ENCODE data around the gene ZNF638.

DNA sequence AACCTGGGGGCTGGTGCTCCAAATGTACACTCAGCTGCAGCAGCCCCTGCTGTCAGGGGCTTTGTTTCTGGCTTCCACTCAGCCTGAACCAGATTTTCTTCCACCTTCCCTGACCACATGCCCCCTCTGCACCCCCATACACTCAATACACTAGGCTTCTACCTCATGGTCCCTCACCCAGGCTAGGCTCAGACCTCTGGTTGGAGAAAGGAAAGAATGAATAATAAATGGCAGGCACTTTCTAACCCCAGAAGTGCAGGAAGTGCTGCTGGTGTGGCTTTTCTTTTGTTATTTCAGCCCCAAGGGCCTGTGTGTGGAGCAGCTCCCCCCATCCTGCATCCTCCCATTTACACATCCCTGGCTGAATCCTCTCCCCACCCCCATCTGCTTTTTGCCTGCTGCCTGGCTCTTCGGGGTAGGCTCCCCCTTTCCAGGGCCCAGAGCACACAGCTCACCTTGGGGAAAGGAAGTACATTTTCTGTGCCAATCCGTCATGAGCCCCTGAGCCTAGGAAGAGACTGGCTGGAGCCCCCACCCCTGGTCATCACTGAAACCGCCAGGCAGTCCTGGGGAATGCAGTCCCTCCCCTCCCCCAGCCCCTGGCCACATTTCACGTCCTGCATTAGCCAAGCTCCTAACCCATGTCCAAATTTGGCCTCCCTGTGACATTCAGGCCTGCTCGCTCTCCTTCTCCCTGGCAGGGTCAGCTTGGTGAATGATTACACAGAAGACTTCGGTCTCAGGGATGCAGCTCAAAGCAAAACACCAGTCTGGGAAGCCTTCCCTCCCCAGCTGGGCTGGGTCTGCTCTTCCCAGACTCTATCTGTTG, 124.4 kb downstream of the ZNF638 start:
- TF ChIP-seq, protein P1, sequence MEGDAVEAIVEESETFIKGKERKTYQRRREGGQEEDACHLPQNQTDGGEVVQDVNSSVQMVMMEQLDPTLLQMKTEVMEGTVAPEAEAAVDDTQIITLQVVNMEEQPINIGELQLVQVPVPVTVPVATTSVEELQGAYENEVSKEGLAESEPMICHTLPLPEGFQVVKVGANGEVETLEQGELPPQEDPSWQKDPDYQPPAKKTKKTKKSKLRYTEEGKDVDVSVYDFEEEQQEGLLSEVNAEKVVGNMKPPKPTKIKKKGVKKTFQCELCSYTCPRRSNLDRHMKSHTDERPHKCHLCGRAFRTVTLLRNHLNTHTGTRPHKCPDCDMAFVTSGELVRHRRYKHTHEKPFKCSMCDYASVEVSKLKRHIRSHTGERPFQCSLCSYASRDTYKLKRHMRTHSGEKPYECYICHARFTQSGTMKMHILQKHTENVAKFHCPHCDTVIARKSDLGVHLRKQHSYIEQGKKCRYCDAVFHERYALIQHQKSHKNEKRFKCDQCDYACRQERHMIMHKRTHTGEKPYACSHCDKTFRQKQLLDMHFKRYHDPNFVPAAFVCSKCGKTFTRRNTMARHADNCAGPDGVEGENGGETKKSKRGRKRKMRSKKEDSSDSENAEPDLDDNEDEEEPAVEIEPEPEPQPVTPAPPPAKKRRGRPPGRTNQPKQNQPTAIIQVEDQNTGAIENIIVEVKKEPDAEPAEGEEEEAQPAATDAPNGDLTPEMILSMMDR (IDR thresholded peaks at IDR 0.05): no peak
- TF ChIP-seq, protein P2, sequence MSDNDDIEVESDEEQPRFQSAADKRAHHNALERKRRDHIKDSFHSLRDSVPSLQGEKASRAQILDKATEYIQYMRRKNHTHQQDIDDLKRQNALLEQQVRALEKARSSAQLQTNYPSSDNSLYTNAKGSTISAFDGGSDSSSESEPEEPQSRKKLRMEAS (IDR thresholded peaks at IDR 0.05; ENCODE audit: low read depth): no peak
- no peak for TF ChIP-seq RXRA (IDR thresholded peaks at IDR 0.05; ENCODE audit: borderline replicate concordance, low read depth)
- TF ChIP-seq TEAD4 (IDR thresholded peaks at IDR 0.05; ENCODE audit: borderline replicate concordance, insufficient read depth): no peak
